Measurements from ENCODE around the gene UMODL1.

The UMODL1 gene

GRCh38 chr21:42137191-42137904, 66.2 kb downstream of the UMODL1 start:
- TF ChIP-seq POLR2AphosphoS5 (IDR thresholded peaks at IDR 0.05; ENCODE audit: low read depth, low read length), result no peak
- TF ChIP-seq POU2F2 (IDR thresholded peaks at IDR 0.05; ENCODE audit: low read depth, low read length), result no peak
- TF ChIP-seq TAF1 (IDR thresholded peaks at IDR 0.05; ENCODE audit: low read depth, low read length), result no peak
- TF ChIP-seq SPI1 (IDR thresholded peaks at IDR 0.05; ENCODE audit: low read depth, low read length), result no peak
- TF ChIP-seq PAX5 (IDR thresholded peaks at IDR 0.05; ENCODE audit: insufficient read depth, low read length, severe bottlenecking), result no peak
- no peak for TF ChIP-seq POLR2A (IDR thresholded peaks at IDR 0.05; ENCODE audit: low read depth, low read length)
- FAIRE-seq (no peak), DNase-seq (ENCODE audit: insufficient read length, low spot score) (no peak)

DNA sequence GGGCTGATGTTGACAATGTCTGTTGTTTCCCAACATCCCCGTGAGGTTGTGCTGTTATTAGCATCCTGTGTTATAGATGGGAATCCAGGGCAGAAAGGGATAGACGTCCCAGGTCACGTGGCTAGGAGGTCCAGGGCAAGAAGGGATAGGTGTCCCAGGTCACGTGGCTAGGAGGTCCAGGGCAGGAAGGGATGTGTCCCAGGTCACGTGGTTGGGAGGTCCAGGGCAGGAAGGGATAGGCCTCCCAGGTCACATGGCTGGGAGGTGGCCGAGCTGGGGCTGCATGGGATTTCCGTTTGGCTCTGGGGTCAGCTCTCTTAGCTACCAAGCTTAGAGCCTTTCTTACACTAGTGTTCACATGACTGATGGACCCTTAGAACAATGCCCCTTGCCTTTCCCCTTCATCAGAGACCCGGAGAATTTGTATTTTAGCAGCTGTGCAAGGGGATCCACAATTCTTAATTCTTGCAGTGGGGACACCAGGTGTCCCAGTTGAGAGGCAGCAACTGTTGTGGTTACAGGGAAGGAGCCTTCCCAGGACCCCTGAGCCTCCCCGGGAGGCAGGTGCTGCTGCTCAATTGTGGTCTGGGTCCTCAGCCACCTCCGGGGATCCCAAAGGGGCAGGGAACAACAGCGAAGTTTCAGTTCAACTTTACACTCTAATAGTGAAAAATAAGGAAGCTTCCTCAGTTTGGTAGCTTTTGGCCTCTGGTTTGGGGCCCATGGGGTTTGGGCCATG, 69.2 kb downstream of the UMODL1 start:
- TF ChIP-seq POLR2A (IDR thresholded peaks at IDR 0.05; ENCODE audit: low read depth, low read length) (no peak), POU2F2 (IDR thresholded peaks at IDR 0.05; ENCODE audit: low read depth, low read length) (no peak), PAX5 (IDR thresholded peaks at IDR 0.05; ENCODE audit: insufficient read depth, low read length, severe bottlenecking) (no peak), POLR2AphosphoS5 (IDR thresholded peaks at IDR 0.05; ENCODE audit: low read depth, low read length) (no peak)
- DNase-seq (ENCODE audit: insufficient read length, low spot score) (no peak), FAIRE-seq (no peak)

DNA sequence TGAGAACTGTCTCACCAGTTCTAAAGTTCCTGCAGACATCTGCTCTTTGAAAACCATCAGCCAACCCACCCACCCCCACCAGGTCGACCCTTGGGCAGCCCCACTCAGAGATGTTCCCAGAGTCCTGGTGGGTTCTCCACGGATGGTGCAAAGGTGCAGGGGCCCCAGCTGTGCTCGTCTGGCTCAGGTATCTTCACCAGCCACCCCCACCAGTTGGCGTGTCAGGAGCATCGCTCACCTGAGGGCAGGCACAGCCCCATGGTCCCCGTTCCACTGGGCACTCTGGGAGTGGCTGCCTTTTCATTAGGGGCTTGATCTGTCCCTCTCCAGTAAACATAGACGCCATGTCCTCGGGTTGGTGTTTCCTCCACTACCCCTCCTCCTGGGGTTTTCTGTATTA, 70.5 kb downstream of the UMODL1 start:
- TF ChIP-seq TAF1 (IDR thresholded peaks at IDR 0.05; ENCODE audit: low read depth, low read length), result no peak
- TF ChIP-seq SPI1 (IDR thresholded peaks at IDR 0.05; ENCODE audit: low read depth, low read length), result no peak
- no peak for TF ChIP-seq PAX5 (IDR thresholded peaks at IDR 0.05; ENCODE audit: insufficient read depth, low read length, severe bottlenecking)
- no peak for TF ChIP-seq POU2F2 (IDR thresholded peaks at IDR 0.05; ENCODE audit: low read depth, low read length)
- TF ChIP-seq POLR2A (IDR thresholded peaks at IDR 0.05; ENCODE audit: low read depth, low read length), result no peak
- no peak for TF ChIP-seq POLR2AphosphoS5 (IDR thresholded peaks at IDR 0.05; ENCODE audit: low read depth, low read length)
- no peak for DNase-seq (ENCODE audit: insufficient read length, low spot score)
- FAIRE-seq, result no peak

DNA sequence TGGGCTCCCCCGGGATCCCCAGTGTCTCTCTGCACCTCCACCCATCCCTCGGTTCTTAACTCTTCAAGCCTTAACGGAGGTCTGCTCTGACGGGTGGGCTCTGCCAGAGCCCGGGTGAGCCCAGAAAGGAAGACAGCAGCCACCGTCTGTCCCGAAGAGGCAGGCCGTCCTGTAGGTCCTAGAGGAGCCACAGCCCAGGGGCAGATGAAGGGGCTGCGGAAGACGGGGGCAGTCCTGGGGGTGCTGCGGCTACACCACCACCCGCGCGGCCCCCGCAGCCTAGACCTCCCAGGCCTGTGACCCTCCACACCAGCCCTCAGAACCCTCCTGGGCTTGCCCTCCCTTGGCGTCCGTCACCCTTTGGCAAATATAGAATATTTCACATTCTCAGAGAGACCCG, 71.0 kb downstream of the UMODL1 start:
- FAIRE-seq, result no peak

DNA sequence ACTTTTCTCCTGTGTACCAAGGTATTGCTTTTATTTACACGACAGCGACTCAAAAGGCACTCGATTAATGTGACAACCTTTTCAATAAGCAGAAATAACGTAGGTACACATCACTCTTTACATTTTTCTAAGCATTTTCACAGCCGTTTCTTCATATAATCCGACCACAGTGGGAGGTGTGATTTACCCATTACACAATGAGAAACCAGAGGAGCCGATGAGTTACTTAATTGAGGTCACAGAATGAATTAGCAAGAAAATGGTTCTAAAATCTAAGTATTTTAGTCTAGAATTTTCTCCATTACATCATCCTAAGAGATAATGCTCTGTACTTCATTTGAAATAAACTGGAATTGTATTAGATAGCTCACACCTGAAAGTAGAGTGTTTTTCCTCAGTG, 71.5 kb downstream of the UMODL1 start:
- FAIRE-seq (no peak), DNase-seq (ENCODE audit: insufficient read length, low spot score) (no peak)
- TF ChIP-seq SPI1 (IDR thresholded peaks at IDR 0.05; ENCODE audit: low read depth, low read length) (no peak), PAX5 (IDR thresholded peaks at IDR 0.05; ENCODE audit: insufficient read depth, low read length, severe bottlenecking) (no peak), TAF1 (IDR thresholded peaks at IDR 0.05; ENCODE audit: low read depth, low read length) (no peak), POU2F2 (IDR thresholded peaks at IDR 0.05; ENCODE audit: low read depth, low read length) (no peak), POLR2AphosphoS5 (IDR thresholded peaks at IDR 0.05; ENCODE audit: low read depth, low read length) (no peak)

More for the DNA sequence above, 71.0 kb downstream of the UMODL1 start:
- DNase-seq (ENCODE audit: insufficient read length, low spot score), result no peak
- no peak for TF ChIP-seq SPI1 (IDR thresholded peaks at IDR 0.05; ENCODE audit: low read depth, low read length)
- no peak for TF ChIP-seq PAX5 (IDR thresholded peaks at IDR 0.05; ENCODE audit: insufficient read depth, low read length, severe bottlenecking)
- TF ChIP-seq POLR2AphosphoS5 (IDR thresholded peaks at IDR 0.05; ENCODE audit: low read depth, low read length), result no peak
- no peak for TF ChIP-seq POLR2A (IDR thresholded peaks at IDR 0.05; ENCODE audit: low read depth, low read length)
- TF ChIP-seq POU2F2 (IDR thresholded peaks at IDR 0.05; ENCODE audit: low read depth, low read length), result no peak
- TF ChIP-seq TAF1 (IDR thresholded peaks at IDR 0.05; ENCODE audit: low read depth, low read length), result no peak

DNA sequence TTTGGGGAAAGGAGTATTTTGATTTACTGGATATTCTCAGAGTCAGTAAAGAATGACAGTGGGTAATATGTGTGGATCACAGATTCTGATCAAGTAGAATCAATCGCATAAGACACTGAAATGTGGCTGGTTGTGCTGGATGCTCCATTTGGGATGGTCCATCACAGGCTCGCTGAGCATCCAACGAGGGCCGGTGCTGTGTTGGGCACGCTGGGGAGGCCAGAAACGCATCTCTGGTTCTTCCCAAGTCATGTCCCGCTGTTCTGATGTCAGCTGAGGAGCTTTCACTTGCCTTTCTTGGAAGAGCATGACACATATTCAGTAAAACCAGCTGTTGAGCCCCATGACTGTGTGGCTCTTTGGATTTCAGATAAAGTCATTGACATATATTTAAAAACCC, 72.0 kb downstream of the UMODL1 start:
- DNase-seq (ENCODE audit: insufficient read length, low spot score) (no peak), FAIRE-seq (no peak)

GRCh38 chr21:42144221-42144620, 73.1 kb downstream of the UMODL1 start:
- no peak for DNase-seq (ENCODE audit: insufficient read length, low spot score)
- TF ChIP-seq PAX5 (IDR thresholded peaks at IDR 0.05; ENCODE audit: insufficient read depth, low read length, severe bottlenecking), result no peak
- TF ChIP-seq POLR2AphosphoS5 (IDR thresholded peaks at IDR 0.05; ENCODE audit: low read depth, low read length), result no peak
- no peak for TF ChIP-seq POLR2A (IDR thresholded peaks at IDR 0.05; ENCODE audit: low read depth, low read length)
- TF ChIP-seq POU2F2 (IDR thresholded peaks at IDR 0.05; ENCODE audit: low read depth, low read length), result no peak
- TF ChIP-seq SPI1 (IDR thresholded peaks at IDR 0.05; ENCODE audit: low read depth, low read length), result no peak
- TF ChIP-seq TAF1 (IDR thresholded peaks at IDR 0.05; ENCODE audit: low read depth, low read length), result no peak
- FAIRE-seq, result no peak

More for the DNA sequence above, 72.0 kb downstream of the UMODL1 start:
- TF ChIP-seq PAX5 (IDR thresholded peaks at IDR 0.05; ENCODE audit: insufficient read depth, low read length, severe bottlenecking), result no peak
- no peak for TF ChIP-seq TAF1 (IDR thresholded peaks at IDR 0.05; ENCODE audit: low read depth, low read length)
- TF ChIP-seq POLR2AphosphoS5 (IDR thresholded peaks at IDR 0.05; ENCODE audit: low read depth, low read length), result no peak
- no peak for TF ChIP-seq POU2F2 (IDR thresholded peaks at IDR 0.05; ENCODE audit: low read depth, low read length)
- no peak for TF ChIP-seq SPI1 (IDR thresholded peaks at IDR 0.05; ENCODE audit: low read depth, low read length)
- TF ChIP-seq POLR2A (IDR thresholded peaks at IDR 0.05; ENCODE audit: low read depth, low read length), result no peak

DNA sequence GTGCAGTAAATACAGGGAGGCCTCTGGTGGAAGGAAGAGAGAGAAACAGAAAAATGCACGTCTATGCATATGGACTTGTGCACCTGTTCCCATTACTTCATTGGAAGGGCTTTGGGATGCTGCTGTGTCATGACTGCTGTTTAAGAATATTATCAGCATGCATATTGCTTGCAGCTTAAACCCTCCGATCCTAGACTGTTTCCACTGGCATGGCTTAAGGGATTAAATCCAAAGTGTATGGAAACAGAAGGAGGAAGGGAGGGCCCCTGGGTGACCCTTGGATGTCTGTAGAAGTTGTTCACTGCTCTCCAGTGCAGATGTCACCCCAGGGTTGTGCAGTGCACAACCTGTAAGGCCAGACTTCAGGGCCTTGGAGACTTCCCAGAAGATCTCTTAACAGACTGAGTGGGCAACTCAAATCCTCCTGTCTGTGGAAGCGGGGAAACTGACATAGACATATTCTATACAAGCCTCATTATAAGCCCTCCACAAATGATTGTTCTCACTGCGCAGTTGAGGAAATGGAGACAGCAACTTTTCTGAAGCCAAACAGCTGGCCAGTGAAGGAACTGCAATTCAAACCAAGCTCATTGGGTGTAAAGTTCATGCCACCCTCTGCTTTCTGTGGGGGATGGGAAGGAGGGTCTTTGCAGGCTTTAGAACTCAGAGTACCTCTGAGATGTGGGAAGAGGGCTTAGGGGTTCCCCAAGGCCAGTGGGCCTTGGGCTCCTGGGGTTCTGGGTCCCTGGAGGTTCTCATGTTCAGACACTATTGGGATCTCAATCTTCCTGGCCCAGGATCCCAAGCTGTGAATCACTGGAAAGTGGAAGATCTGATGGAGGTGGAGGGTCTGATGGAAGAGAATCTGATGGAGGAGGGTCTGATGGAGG, 73.8 kb downstream of the UMODL1 start:
- DNase-seq (ENCODE audit: insufficient read length, low spot score) (no peak), FAIRE-seq (no peak)
- TF ChIP-seq TAF1 (IDR thresholded peaks at IDR 0.05; ENCODE audit: low read depth, low read length) (no peak), POLR2A (IDR thresholded peaks at IDR 0.05; ENCODE audit: low read depth, low read length) (no peak), SPI1 (IDR thresholded peaks at IDR 0.05; ENCODE audit: low read depth, low read length) (no peak), PAX5 (IDR thresholded peaks at IDR 0.05; ENCODE audit: insufficient read depth, low read length, severe bottlenecking) (no peak), POU2F2 (IDR thresholded peaks at IDR 0.05; ENCODE audit: low read depth, low read length) (no peak), POLR2AphosphoS5 (IDR thresholded peaks at IDR 0.05; ENCODE audit: low read depth, low read length) (no peak)
